ENCODE results near the gene DUSP10. TPM values are rescaled to one million over a fixed set of nuclear protein-coding genes. Genes with fewer than 3 reads are reported as not detected.

The DUSP10 gene
- 10 to 100 TPM in 1 of 3 donors, 1 to 10 TPM in 2; 1.9 to 27.2 (median 4.3) TPM for total RNA-seq
- long read RNA-seq, donor 1, transcript DUSP10-201 (4 exons, 2,676 nt), result major isoform, 10 of 16 reads
- long read RNA-seq, donor 1, partial matches to known transcripts, result 2 of 16 reads
- long read RNA-seq, donor 1, other reads (novel, unspliced or antisense), result 4 of 16 reads
- long read RNA-seq, donor 2, partial matches to known transcripts, result 0 of 1 reads
- long read RNA-seq, donor 2, other reads (novel, unspliced or antisense), result 0 of 1 reads

DNA sequence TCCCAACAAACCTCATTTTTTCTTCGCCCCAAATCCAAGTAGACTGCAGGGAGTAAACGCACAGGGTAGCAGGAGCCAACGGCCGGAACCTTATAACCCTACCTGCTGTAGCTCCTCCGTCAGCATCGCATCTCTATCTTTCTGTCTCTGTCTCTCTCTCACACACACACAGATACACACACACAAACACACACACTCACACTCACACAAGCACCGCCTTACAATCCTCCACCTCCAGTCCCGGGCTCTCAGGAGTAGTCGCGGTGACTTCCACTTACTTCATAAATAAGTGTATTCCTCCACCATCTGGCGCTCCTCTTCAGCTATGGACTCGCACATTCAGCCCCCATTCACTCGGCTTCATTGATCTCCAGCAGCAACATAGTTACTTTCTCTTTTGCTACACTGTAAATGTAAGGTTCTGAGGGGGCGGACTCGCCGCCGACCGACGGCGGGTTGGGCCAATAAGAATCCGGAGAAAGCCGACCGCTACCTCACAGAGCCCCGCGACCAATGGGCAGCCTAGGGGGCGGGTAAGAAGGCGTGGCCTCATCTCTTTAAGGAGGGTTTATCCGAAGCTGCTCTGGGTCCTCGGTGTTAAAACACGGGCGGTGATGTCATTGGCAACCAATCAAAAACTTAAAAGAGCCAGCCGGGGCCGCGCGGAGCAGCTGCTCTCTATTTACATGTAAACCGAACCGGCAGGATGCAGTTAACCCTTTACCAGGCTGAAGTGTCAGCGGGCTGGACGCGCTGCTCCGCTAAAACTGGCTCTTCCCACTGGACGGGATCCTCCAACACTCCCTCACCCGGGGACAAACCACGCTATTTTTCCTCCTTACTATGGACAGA lies at the start of gene DUSP10:
Gene DUSP10, minus strand, starts transcription at position 387 of the 852 bp plus-strand sequence. CDS start 2,345 bp downstream, outside the sequence.
- no peaks in the 10 kb centered on the region for H3K9me3 ChIP-seq
- intact Hi-C loops (cut with DNase I, micrococcal nuclease), result no loop called here
- DNase-seq (peak; percentile 98 to 100 (median 99)), ATAC-seq (peak; percentile 89)
- H3K4me1 ChIP-seq (ENCODE audit: low read depth), result peaks cover 16% of the 10 kb centered on the region
- H3K4me3 ChIP-seq, result peak within 1 kb of the TSS; percentile 51
- TF ChIP-seq, protein P1, sequence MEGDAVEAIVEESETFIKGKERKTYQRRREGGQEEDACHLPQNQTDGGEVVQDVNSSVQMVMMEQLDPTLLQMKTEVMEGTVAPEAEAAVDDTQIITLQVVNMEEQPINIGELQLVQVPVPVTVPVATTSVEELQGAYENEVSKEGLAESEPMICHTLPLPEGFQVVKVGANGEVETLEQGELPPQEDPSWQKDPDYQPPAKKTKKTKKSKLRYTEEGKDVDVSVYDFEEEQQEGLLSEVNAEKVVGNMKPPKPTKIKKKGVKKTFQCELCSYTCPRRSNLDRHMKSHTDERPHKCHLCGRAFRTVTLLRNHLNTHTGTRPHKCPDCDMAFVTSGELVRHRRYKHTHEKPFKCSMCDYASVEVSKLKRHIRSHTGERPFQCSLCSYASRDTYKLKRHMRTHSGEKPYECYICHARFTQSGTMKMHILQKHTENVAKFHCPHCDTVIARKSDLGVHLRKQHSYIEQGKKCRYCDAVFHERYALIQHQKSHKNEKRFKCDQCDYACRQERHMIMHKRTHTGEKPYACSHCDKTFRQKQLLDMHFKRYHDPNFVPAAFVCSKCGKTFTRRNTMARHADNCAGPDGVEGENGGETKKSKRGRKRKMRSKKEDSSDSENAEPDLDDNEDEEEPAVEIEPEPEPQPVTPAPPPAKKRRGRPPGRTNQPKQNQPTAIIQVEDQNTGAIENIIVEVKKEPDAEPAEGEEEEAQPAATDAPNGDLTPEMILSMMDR (IDR thresholded peaks at IDR 0.05), result peak; percentile 6
- H3K36me3 ChIP-seq (ENCODE audit: low read depth), result peaks cover 6% of the 10 kb centered on the region

DNA sequence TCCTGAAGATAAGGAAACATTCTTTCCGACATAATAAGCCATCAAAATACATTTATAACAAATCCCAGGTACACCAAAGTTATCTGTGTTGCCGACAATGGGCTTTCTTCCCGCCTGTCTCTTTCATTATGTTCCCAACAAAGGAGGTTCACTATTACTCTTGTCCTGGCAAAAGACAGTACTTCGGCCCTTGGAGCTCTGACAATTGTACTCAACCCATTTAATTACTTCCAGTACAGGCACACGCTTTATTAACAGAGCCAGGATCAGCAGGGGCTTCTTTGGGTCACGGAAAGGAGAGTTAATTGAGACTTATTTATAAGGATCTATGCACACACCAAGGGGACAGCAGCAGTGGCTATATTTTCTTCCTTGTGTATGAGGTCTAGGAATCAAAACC lies 46.6 kb upstream of the DUSP10 start:
- no peaks in the 10 kb centered on the region for H3K9me3 ChIP-seq
- no peak overlapping the region for H3K4me3 ChIP-seq
- DNase-seq, result no peak
- H3K4me1 ChIP-seq (ENCODE audit: low read depth), result no peaks in the 10 kb centered on the region
- H3K36me3 ChIP-seq (ENCODE audit: low read depth), result no peaks in the 10 kb centered on the region
- no peak for ATAC-seq
- intact Hi-C loops (cut with DNase I, micrococcal nuclease), result no loop called here
- TF ChIP-seq, protein P1 (IDR thresholded peaks at IDR 0.05), result no peak

DNA sequence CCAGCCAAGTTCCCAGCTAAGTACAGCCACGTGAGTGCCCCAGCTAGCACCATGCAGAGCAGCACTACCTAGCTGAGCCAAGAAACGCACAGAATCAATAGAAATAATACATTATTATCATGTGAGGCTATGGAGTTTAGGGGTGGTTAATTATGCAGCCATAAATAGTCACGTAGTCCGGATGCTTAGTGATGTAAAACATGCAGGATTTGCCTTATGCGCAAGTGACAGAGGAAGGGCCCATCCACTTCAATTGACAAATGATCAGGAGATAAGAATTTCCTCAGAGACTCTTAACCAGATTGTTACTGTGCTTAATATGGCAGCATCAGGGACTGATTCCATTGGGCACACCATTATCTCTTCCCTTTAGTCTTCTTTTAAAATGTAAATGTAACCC lies 44.8 kb upstream of the DUSP10 start:
- DNase-seq (no peak), ATAC-seq (no peak)
- Histone ChIP-seq H3K4me3 (no peak overlapping the region), H3K9me3 (no peaks in the 10 kb centered on the region), H3K4me1 (ENCODE audit: low read depth) (no peaks in the 10 kb centered on the region), H3K36me3 (ENCODE audit: low read depth) (no peaks in the 10 kb centered on the region)
- TF ChIP-seq, protein P1 (IDR thresholded peaks at IDR 0.05), result no peak
- intact Hi-C loops (cut with DNase I, micrococcal nuclease), result no loop called here

DNA sequence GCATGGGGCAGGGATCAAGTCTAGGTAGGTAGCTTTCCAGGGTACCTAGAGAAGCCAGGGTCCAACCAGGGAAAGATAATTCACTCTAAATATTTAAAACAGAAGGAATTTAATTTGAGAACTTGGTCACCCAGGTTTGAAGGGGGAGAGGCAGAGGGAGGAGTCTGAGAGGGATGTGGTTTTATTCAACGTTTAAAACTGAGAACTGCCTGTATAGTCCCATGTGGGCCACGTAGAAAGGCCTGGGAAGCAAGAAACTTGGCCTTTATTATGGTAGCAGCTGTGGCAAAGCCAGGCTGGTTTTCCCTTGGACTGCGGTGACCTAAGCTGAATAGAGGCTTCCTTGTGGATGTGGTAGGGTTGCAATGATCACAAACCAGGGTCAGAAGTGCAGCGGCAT lies 42.0 kb upstream of the DUSP10 start:
- Histone ChIP-seq H3K9me3 (no peaks in the 10 kb centered on the region), H3K4me3 (no peak overlapping the region), H3K4me1 (ENCODE audit: low read depth) (no peaks in the 10 kb centered on the region), H3K36me3 (ENCODE audit: low read depth) (no peaks in the 10 kb centered on the region)
- ATAC-seq, result peak; percentile 52
- TF ChIP-seq, protein P1 (IDR thresholded peaks at IDR 0.05), result no peak
- intact Hi-C loops (cut with DNase I, micrococcal nuclease), result no loop called here
- no peak for DNase-seq

DNA sequence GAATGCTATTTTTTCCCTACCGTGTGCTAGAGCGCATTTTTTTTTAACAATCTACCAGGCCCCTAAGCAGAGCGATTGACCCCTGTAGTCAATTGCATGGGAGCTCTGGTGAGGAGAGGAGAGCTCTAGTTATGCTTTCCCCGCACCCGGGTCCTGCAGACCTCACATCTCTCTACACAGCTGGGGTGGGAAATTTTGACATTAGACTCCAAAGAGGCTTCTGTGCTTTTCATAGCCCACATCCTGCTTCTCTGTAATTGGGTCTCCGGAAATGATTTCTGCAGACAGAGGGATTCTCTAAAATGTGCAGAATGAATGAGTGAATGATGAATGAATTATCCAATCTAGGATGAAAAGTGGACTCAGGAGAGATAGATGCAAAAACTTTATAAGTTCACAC lies 41.5 kb upstream of the DUSP10 start:
- DNase-seq (no peak), ATAC-seq (peak; percentile 35)
- TF ChIP-seq, protein P1 (IDR thresholded peaks at IDR 0.05), result no peak
- Histone ChIP-seq H3K4me1 (ENCODE audit: low read depth) (no peaks in the 10 kb centered on the region), H3K36me3 (ENCODE audit: low read depth) (no peaks in the 10 kb centered on the region), H3K9me3 (no peaks in the 10 kb centered on the region), H3K4me3 (no peak overlapping the region)
- intact Hi-C loops (cut with DNase I, micrococcal nuclease), result no loop called here

All from mucosa of descending colon (tissue), 3 donors.